ENCODE data around the gene TMEM119.

Gene TMEM119

DNA sequence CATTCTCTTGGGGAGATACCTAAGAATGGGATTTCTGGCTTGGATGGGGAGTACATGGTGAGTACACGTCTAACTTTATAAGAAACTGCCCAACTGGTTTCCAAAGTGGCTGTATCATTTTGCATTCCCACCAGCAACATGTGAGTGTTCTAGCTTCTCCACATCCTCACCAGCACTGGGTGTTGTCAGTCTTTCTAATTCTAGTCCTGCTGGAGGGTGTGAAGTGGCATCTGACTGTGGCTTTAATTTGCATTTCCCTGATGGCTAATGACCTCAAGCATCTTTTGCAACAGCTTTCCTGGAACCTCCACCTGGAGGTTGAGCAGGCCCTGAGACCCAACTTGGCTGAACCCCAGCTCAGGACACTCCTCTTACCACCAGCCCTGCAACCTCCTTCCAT is 18.0 kb upstream of the TMEM119 start:
- no peak for DNase-seq (ENCODE audit: low spot score)

DNA sequence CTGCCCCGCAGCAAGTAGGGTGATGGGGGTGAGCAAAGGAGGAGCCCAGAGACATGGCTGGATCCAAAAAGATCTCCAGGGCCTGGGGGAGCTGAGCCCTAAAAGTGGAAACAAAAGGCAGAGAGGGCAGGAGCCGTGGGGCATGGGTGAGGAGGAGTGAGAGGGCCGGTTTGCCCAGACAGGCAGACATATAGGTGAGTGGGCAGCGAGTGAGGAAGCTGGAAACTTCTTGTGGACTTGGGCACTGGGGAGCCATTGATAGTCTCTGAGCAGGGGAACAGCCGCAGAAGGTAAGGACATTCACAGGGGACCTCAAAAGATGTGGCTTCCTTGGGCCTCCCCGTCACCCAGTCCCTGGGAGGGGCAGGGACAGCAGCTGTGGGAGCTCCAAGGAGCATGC is 16.8 kb upstream of the TMEM119 start:
- no peak for DNase-seq (ENCODE audit: low spot score)

DNA sequence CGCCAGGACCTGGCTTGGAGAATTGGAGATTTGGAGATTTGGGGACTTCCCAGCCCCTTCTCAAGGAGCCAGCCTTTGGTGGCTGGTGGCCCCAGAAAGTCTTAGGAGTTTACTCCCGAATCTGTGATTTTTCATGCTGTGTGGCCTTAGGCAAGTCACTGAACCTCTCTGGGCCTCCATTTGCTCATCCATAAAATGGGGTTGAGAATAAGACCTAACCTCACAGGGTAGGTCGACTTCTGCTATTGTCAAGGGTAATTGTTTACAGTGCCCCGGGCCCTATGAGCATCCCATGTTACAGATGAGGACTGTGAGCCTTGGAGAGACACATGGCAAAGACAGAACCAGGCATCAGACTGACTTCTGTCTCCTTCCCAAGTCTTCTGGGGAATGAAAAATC is 16.2 kb upstream of the TMEM119 start:
- no peak for DNase-seq (ENCODE audit: low spot score)

DNA sequence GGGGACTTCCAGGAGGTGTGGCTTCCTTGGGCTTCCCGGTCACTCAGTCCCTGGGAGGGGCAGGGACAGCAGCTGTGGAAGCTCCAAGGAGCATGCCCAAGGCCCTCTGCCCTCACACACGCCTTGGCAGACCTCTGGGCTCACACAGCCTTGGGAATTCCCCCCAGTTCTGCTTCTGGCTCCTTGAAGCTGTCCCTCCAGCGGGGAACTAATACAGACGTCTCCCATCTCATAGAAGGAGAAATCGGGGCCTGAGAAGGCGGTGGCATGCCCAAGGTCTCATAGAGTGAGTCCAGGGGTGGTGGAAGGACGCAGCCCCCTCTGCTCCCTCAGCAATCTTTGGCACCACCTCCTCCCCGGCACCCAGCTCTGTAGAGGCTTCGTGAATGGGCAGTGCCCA is 15.7 kb upstream of the TMEM119 start:
- DNase-seq (ENCODE audit: low spot score), result no peak

DNA sequence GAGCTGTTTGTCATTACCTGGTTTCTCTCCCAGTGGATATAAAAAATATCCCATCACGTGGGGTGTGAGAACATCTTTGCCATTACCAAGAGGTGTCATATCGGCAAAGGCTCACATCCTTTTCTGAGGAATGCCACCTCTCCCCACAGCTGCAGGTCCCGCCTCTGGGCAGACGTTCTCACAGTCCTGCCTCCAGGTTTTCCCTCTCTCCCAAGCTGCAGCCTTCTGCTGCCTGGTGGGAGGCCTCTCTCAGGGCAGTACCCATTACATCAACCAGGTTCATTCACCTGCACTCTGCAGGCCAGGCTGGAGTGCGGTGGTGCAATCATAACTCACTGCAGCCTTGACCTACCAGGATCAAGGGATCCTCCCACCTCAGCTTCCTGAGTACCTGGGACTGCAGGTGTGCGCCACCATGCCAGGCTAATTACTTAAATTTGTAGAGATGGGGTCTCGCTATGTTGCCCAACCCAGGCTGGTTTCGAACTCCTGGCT is 15.0 kb upstream of the TMEM119 start:
- DNase-seq (ENCODE audit: low spot score), result no peak

DNA sequence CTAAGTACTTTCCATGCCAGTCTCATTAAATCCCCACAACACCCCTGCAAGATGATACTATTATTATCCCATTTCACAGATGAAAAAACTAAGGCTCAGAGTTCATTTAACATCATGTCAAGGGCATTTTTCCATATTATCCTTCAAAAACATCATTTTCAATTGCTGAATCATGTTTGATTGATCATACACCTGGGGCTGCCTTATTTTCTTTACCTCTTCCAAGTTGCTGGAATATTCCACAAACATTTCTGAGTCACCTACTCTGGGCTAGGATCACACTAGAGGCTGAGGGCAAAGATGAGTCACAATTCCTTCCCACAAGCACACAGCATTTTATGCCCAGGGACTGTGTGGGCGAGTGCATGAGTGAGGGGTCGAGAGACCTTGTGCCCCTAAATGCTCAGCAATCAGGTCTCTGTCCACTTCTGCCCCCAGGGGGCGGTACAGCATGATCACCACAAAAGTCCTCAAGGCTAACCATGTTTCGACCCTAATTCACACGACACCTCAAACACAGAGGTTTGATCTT is 14.1 kb upstream of the TMEM119 start:
- DNase-seq (ENCODE audit: low spot score), result no peak

DNA sequence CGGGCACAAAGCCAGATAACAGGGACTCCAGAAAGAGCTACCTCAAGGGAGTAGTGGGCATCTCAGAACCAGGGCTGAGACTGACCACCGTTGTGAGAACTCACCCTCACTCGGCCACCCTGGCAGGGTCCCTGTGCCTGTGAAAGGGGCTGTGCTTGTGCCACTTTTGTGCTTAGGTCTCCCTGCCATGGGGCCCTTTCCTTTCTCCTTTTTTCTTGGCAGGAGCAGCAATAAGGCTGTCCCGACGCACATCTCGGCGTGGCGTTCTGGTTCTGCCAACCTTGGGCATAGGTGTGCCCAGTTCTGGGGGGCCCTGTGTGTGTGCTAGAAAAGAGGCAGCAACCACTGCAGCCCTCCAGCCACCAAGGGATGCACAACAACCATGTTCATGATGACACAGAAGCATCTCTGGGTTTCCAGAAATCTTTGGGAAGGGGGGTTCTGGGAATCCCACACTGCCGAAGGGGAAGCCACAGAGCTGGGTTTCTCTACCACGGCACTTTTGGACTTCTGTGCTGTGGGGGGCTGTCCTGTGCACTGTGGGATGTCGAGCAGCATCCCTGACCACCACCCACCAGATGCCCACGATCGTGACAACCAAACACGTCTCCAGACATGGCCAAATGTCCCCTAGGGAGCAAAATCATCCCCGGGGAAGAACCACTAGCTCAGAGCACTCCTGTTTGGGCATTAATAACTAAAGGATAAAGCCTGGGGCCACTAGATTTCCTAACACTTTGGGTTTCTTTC is 13.1 kb upstream of the TMEM119 start:
- DNase-seq (ENCODE audit: low spot score), result no peak

DNA sequence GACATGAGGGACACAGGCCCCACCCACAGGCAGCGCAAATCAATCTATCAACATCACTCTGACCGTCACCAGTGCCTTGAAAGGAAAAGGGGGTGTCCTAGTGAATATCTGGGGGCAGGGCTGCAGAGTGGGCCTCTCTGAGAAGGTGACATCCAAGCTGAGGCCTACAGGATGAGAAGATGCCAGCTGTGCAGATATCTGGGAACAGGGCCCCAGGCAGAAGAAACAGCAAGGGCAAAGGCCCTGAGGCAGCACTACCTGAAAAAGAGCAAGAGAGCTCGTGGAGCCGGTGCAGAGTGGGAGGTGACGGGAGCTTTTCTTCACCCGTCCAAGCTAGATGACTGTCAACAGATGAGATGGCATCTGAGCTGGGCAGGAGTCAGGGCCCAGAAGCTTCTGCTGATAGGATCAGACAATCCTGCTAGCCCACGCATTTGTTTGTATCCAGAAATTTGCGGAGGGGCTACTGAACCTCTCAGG is 12.5 kb upstream of the TMEM119 start:
- DNase-seq (ENCODE audit: low spot score), result no peak

DNA sequence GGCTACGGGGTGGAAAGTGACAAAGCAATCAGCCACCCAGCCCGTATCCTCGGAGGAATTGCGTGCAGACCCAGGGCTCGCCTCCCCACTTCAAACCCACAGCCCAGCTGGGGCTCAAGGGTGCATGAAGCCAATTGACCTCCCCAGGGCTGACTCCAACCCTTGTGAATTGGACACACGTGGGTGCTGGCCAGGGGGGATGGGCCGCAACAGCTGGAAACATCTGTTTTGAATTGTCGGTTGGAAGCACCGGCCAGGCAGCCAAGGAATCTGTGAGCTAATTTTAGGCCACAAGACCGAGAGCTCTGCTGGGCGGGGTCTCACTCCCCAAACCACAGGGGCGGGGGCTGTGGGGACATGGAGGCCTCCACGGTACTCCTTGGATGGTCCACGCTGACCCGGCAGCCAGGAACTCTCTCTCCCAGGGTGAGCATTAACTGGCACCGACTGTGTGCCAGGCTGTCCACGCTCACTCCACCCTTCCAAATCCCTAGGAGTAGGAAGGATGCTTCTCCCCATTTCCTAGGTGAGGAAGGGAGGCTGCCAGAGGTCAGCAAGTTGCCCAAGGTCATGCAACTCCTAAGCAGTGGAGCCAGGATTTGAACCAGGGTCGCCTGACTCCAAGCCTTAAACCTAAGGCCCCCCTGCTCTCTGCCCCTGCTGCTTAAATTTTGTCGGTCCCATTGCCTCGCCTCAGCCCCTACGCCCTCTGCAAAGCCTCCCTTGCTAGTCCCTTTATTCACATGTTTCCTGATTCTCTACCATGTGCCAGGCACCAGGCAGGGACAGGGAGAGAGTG is 11.9 kb upstream of the TMEM119 start:
- DNase-seq (ENCODE audit: low spot score), result no peak

DNA sequence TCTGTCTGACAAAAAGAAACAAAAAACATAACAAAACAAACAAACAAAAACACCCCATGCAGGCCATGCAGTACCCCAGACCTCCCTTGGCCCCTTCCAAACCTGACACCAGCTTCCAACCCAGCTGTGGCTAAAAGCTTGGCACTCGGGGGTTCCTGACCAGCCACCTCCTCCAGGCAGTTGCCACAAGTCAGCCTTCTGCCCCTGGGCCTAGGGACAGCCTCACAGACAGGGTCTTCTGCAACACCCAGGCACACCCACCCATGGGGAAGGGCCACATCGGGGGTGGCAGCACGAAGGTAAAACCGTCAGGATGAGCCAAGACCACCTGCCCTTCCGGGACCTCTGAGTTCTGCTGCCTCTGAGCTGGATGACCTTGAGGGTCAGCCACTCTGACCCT is 10.7 kb upstream of the TMEM119 start:
- no peak for DNase-seq (ENCODE audit: low spot score)

DNA sequence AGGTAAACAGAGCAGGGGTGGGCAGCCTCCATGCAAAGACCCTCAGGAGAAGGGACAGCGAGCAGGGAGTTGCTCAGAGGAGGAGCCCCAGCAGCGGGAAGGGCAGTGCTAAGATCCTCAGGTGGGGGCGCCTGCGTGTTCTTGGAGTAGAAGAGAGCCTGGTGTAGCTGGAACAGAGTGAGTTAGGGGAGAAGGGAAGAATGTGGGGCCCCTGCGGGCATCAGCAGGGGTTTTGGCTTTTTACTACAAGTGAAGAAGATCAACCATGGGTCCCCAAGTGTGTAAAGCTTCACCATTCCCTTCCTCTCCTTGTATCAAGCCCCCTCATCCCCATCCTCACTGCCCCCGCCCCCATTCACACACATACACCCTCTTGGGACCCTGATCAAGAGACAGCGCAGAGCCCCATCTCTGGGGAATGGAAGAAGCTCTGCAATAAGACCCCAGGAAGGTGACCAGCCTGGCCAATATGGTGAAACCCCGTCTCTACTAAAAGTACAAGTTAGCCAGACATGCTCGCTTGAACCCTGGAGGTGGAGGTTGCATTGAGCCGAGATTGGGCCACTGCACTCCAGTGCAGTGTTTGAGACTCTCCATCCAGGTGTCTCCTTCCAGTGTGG is 10.2 kb upstream of the TMEM119 start:
- no peak for DNase-seq (ENCODE audit: low spot score)

DNA sequence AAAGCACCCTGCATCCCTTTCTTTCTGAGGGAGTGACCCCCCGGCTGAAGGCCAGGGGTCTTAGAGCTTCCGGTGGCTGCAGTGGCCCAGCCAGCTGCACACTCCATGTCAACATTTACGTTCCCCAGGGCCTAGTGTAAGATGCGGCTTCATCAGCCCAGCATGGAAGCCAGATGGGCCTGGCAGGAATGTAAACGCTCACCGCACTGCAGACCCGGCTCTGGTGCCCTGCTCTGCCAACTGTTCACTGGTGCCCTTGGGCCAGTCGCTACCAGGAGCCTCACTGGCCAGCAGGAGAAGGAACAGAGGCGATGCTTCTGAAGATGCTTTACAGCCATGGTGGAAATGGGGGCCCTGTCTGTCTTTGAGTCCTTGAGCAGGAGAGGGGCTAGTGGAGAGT is 8.6 kb upstream of the TMEM119 start:
- no peak for DNase-seq (ENCODE audit: low spot score)

DNA sequence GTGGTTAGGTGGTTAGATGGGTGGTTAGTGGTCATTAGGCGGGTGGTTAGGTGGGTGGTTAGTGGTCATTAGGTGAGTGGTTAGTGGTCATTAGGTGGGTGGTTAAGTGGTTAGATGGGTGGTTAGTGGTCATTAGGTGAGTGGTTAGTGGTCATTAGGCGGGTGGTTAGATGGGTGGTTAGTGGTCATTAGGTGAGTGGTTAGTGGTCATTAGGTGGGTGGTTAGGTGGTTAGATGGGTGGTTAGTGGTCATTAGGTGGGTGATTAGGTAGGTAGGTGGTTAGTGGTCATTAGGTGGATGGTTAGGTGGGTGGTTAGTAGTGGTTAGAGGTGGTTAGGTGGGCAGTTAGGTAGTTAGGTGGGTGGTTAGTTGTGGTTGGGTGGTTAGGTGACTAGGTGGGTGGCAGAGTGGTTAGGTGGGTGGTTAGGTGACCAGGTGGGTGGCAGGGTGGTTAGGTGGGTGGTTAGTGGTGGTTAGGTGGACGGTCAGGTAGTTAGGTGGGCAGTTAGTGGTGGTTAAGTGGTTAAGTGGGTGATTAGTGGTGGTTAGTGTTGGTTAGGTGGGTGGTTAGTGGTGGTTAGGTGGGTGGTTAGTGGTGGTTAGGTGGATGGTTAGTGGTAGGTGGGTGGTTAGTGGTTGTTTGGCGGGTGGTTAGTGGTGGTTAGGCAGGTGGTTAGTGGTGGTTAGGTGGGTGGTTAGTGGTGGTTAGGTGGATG is 8.0 kb upstream of the TMEM119 start:
- DNase-seq (ENCODE audit: low spot score), result no peak

DNA sequence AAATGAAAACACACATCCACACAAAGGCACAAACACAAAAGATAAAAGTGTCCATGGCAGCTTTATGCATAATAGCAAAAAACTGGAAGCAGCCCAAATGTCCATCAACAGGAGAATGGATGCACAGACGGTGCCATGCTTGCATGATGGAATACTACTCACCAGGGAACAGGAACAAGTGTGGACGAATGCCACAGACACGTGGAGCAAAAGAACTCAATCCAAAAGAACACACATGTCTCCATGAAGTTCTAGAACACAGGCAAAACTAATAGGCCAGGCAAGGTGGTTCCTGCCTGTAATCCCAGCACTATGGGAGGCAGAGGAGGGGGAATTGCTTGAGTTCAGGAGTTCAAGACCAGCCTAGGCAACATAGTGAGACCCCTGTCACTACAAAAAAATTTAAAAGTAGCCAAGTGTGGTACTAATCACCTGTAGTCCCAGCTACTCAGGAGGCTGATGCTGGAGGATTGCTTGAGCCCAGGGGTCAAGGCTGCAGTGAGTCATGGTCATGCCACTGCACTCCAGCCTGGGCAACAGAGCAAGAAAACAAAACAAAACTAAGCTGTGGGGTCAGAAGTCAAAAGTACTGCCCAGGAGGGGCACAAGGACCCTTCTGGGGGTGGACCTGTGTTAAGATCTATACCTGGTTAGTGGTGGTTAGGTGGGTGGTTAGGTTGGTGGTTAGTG is 7.3 kb upstream of the TMEM119 start:
- DNase-seq (ENCODE audit: low spot score), result no peak

DNA sequence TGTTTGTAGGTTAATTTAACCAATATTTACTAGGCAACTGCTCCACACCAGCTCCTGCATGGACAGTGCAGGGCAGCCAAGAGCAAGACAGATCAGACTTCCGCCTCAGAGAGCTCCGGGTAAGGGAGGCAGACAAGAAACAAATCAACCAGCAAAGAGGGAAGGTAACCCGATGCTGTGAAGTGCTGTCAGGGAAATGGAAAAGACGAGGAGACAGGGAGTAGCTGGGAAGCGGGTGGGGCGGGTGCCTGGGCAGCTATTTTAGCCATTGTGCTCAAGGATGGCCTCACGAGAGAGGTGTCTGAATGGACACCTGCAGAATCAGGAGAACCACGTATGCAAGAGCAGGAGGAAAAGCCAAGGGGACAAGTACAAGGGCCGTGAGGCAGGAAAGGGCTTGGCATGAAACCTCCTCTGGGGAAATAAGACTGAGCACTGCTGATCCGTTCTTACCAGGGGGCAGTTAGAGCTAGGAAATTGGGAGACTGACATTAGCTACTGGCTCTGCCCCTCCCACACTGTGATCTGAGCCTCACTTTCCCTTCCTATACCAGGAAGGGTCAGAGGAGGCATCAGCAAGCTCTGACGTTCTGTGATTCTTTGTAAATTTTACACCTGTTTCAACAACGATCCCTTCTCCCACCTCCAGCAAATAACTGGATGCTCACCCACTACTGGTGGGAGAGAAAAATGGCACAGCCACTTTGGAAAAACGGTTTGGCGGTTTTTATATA is 6.5 kb upstream of the TMEM119 start:
- DNase-seq (ENCODE audit: low spot score), result no peak

DNA sequence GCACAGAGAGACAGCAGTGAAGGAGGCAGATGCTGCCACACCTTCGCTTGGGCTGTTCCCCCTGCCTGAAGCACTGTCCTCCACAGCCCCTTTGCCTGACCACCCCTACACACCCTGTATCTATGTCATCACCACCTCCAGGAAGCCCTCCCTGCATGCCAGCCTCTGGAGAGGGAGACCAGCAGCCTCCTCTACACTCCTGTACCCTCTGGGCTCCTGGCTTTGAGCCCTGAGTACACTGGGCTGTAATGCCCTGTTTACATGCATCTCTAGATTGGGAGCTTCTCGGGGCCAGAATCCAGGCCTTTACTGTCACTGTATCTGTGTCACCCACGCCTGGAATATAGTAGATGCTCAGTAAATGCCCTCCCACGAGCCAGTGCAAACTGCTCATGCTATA is 5.9 kb upstream of the TMEM119 start:
- no peak for DNase-seq (ENCODE audit: low spot score)

DNA sequence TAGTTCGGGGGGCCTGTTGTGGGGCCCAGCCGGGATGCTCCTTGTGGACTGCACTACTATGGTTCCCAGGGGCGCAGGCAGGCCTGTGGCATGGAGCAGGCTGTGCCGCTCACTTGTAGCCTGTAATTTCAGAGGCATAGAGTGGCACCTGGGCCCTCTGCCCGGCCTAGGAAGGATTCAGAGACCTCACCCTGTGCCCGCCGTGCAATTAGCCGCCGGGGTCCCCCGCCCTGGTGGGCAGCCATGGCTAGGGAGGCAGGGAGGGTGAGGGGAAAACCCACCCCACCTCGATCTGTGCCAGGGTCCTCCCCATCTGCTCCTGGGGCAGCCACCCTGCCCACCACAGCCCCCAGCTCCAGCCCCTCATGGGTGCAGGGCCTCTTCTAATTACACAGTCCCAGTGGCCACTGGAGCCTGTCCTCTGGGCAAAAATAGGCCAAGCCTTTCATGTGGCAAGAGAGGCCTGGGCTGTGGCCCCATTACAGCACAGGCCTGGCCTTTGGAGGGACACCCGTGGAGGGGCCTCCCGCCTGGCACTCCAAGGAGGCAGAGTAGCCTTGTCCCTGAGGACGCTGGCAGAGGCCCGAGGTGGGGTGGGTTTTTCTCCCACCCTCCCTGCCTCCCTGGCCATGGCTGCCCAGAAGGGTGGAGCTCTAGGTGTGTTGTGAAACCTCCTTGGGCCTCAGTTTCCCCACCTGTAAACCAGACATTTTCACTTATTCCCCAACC is 5.3 kb upstream of the TMEM119 start:
- no peak for DNase-seq (ENCODE audit: low spot score)

DNA sequence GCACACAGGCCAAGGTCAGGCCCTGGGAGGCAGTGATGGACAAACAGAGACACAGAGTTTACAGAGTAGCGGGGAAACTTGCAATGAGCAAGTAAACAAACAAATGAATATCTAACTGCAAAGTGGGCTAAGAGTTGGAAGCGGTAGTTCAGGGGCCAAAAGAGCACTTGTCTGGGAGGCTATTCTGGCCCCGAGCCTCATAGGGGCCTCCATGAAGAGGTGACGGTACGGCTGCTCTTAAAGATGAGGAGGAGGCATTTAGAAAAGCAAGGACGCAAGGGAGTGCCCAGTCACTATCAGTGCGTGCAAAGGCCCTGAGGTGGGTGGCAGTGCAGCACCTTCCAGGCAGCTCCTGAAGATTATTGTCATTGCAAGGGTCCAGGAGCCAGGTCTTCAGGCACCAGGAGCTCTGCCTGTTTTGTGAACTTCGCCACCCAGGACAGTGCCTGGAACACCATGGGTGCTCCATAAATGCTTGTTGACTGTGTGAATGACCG is 4.4 kb upstream of the TMEM119 start:
- no peak for DNase-seq (ENCODE audit: low spot score)

DNA sequence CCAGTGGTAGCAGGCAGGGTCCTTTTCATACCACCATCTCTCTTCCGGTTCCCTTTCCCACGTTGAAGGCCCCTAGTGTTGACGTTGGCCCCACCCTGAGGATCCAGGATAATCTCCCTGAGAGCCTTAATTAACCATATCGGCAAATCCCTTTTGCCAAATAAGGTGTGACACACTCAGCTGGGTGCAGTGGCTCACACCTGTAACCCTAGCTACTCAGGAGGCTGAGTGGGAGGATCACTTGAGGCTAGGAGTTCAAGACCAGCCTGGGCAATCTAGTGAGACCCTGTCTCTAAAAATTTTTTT is 2.8 kb upstream of the TMEM119 start:
- no peak for DNase-seq (ENCODE audit: low spot score)

Measured in activated CD4-positive, alpha-beta T cell treated with anti-CD3 and anti-CD28 coated beads, Interleukin-2, Interleukin-4, amounts not matched to agents 100 ng/mL and 50 ng/mL, durations not matched to agents 16 hours and 8 hours (primary cell).